ENCODE data around the gene RGCC.

DNA sequence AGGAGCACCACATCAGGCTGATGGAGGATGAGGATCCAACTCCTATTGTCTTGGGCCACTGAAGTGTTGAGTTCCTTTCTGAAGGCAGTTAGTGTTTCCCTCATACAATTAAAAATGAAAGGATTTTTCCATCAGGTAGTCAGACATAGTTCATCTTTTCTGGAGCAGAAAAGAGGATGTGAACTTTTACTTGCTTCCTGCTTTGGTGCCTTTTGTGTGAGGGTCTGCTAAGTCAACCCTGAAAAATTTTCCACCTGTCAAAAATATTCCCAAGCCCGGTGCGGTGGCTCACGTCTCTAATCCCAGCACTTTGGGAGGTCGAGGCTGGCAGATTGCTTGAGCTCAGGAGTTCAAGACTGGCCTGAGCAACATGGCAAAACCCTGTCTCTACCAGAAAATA is 43.9 kb downstream of the RGCC start:
- TF ChIP-seq POLR2A (IDR thresholded peaks at IDR 0.05; ENCODE audit: extremely low read depth, insufficient read length), result no peak
- TF ChIP-seq, protein P1, sequence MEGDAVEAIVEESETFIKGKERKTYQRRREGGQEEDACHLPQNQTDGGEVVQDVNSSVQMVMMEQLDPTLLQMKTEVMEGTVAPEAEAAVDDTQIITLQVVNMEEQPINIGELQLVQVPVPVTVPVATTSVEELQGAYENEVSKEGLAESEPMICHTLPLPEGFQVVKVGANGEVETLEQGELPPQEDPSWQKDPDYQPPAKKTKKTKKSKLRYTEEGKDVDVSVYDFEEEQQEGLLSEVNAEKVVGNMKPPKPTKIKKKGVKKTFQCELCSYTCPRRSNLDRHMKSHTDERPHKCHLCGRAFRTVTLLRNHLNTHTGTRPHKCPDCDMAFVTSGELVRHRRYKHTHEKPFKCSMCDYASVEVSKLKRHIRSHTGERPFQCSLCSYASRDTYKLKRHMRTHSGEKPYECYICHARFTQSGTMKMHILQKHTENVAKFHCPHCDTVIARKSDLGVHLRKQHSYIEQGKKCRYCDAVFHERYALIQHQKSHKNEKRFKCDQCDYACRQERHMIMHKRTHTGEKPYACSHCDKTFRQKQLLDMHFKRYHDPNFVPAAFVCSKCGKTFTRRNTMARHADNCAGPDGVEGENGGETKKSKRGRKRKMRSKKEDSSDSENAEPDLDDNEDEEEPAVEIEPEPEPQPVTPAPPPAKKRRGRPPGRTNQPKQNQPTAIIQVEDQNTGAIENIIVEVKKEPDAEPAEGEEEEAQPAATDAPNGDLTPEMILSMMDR (IDR thresholded peaks at IDR 0.05; ENCODE audit: low read depth, low read length), result no peak
- TF ChIP-seq, protein P2, sequence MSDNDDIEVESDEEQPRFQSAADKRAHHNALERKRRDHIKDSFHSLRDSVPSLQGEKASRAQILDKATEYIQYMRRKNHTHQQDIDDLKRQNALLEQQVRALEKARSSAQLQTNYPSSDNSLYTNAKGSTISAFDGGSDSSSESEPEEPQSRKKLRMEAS (IDR thresholded peaks at IDR 0.05; ENCODE audit: low read depth, low read length), result no peak

Data from NB4 (cell line).